Uterus (tissue), 4 donors: ENCODE measurements around the gene SLC2A11. TPM values are rescaled to one million over a fixed set of nuclear protein-coding genes. Genes with fewer than 3 reads are reported as not detected.
"Not testable (repeated sequence)": the region's sequence is repeated elsewhere in the genome, so short reads cannot be mapped to it uniquely, and the experiment has no call there.

Source experiments
- DNase-seq, 2 donors: peaks; one replicate each; pipeline ENCODE4 v3.0.0-alpha.2; 2019 to 2020
- H3K27ac ChIP-seq, 2 donors: fragments of 200-600 bp; sonication (generic); 1 replicate in 1 of 2; 2 replicates in 1 of 2; pipeline ENCODE4 v1.5.1; 2016 to 2018
- H3K27me3 ChIP-seq, 2 donors: fragments of 200-600 bp; sonication (generic); one replicate each; pipeline ENCODE4 v1.5.1; 2018 to 2019; ENCODE audit warnings: control low read depth in 1 of 2
- H3K36me3 ChIP-seq, 2 donors: fragments of 200-600 bp; sonication (generic); one replicate each; pipeline ENCODE4 v1.5.1; 2019; ENCODE audit warnings: control low read depth in 1 of 2
- H3K4me1 ChIP-seq, 2 donors: fragments of 200-600 bp; sonication (generic); one replicate each; pipeline ENCODE4 v1.5.1; 2018 to 2019; ENCODE audit warnings: control low read depth in 1 of 2
- H3K4me3 ChIP-seq, 2 donors: fragments of 200-600 bp; sonication (generic); 1 replicate in 1 of 2; 2 replicates in 1 of 2; pipeline ENCODE4 v1.5.1; 2018 to 2019; ENCODE audit warnings: mild to moderate bottlenecking in 1 of 2
- H3K9me3 ChIP-seq, 2 donors: fragments of 200-600 bp; sonication (generic); one replicate each; pipeline ENCODE4 v1.5.1; 2019; ENCODE audit warnings: control low read depth in 1 of 2
- CTCF ChIP-seq, 4 experiments: fragments of 200-600 bp in 2 of 4; fragments of 450-650 bp in 2 of 4; sonication (generic) in 2 of 4; IDR thresholded peaks; one replicate each; pipeline ENCODE4 v1.5.1; 2016 to 2019; ENCODE audit warnings: antibody characterized with exemption in 4 of 4, mild to moderate bottlenecking in 2 of 4, moderate library complexity in 1 of 4
- POLR2A ChIP-seq, 2 donors: fragments of 450-650 bp; IDR thresholded peaks; one replicate each; pipeline ENCODE4 v1.6.1; 2016; ENCODE audit warnings: antibody characterized with exemption in 2 of 2, mild to moderate bottlenecking in 1 of 2, moderate library complexity in 1 of 2
- intact Hi-C: fragments of 100-400 bp; cut with DNase I; formaldehyde crosslinking; loops from one replicate; pipeline ENCODE4 v1.15.1; 2023; ENCODE audit warnings: low total_unique reads
- total RNA-seq, 4 donors: library from RNA; depleted of rRNA in 3 of 4; stranded (reverse); fragments of >200 nt in 3 of 4; gene quantifications; one replicate each; pipeline versions ENCODE4 v1.1.0 to v1.2.4, GENCODE V29; 2014 to 2023
- donor health status: DM: yes; HTN: yes; CAD: no.

SLC2A11 gene
- total RNA-seq, 4 donors from 2014 or later, result under 0.01 to 63.3 (median 15.0) TPM

GRCh38 chr22:23896523-23897186 is 39.0 kb downstream of the SLC2A11 start:
- intact Hi-C loops, result no loop called here
- Histone ChIP-seq H3K9me3 (no peaks in the 10 kb centered on the region), H3K27ac (no peak overlapping the region), H3K36me3 (no peaks in the 10 kb centered on the region), H3K27me3 (no peaks in the 10 kb centered on the region), H3K4me3 (no peak overlapping the region), H3K4me1 (no peaks in the 10 kb centered on the region)
- TF ChIP-seq CTCF (IDR thresholded peaks at IDR 0.05), result no peak
- no peak for TF ChIP-seq POLR2A (IDR thresholded peaks at IDR 0.05)
- no peak for DNase-seq

GRCh38 chr22:23897320-23897719 is 39.6 kb downstream of the SLC2A11 start:
- DNase-seq, result no peak
- no peak for TF ChIP-seq CTCF (IDR thresholded peaks at IDR 0.05)
- TF ChIP-seq POLR2A (IDR thresholded peaks at IDR 0.05), result no peak
- no peak overlapping the region for H3K27ac ChIP-seq
- H3K27me3 ChIP-seq, result no peaks in the 10 kb centered on the region
- H3K9me3 ChIP-seq, result no peaks in the 10 kb centered on the region
- intact Hi-C loops, result no loop called here
- no peaks in the 10 kb centered on the region for H3K36me3 ChIP-seq
- no peak overlapping the region for H3K4me3 ChIP-seq
- H3K4me1 ChIP-seq, result no peaks in the 10 kb centered on the region

GRCh38 chr22:23898006-23898974 is 40.6 kb downstream of the SLC2A11 start:
- intact Hi-C loops, result no loop called here
- no peaks in the 10 kb centered on the region for H3K4me1 ChIP-seq
- H3K4me3 ChIP-seq, result no peak overlapping the region
- TF ChIP-seq POLR2A (IDR thresholded peaks at IDR 0.05) (no peak), CTCF (IDR thresholded peaks at IDR 0.05) (no peak)
- H3K36me3 ChIP-seq, result no peaks in the 10 kb centered on the region
- no peaks in the 10 kb centered on the region for H3K27me3 ChIP-seq
- no peaks in the 10 kb centered on the region for H3K9me3 ChIP-seq
- no peak overlapping the region for H3K27ac ChIP-seq
- no peak for DNase-seq

- intact Hi-C loops, result no loop called here
- Histone ChIP-seq H3K36me3 (no peaks in the 10 kb centered on the region), H3K27me3 (no peaks in the 10 kb centered on the region), H3K27ac (no peak overlapping the region), H3K4me3 (no peak overlapping the region), H3K9me3 (no peaks in the 10 kb centered on the region), H3K4me1 (no peaks in the 10 kb centered on the region)
- no peak for TF ChIP-seq POLR2A (IDR thresholded peaks at IDR 0.05)
- TF ChIP-seq CTCF (IDR thresholded peaks at IDR 0.05), result no peak
- DNase-seq, result no peak
Observed at GRCh38 chr22:23899042-23899745, 41.5 kb downstream of the SLC2A11 start.

- H3K4me3 ChIP-seq, H3K27ac ChIP-seq, intact Hi-C loops, H3K27me3 ChIP-seq, H3K36me3 ChIP-seq, H3K9me3 ChIP-seq, H3K4me1 ChIP-seq, DNase-seq: not testable (repeated sequence)
Observed at GRCh38 chr22:23900227-23900626, 42.6 kb downstream of the SLC2A11 start.
